NOMO-1 treated with DMSO at 0.1 percent for 48 hours (cell line): ENCODE measurements around the gene RASA3.

ENCODE experiments used
- DNase-seq: peaks from one replicate; lab custom pipeline; 2025; ENCODE audit not compliant: unreplicated experiment; lab: John Stamatoyannopoulos, UW

Gene RASA3

GRCh38 chr13:114010401-114011101 is 121.9 kb downstream of the RASA3 start:
- no peak for DNase-seq

GRCh38 chr13:114009590-114010400 is 122.6 kb downstream of the RASA3 start:
- DNase-seq: no peak

DNA sequence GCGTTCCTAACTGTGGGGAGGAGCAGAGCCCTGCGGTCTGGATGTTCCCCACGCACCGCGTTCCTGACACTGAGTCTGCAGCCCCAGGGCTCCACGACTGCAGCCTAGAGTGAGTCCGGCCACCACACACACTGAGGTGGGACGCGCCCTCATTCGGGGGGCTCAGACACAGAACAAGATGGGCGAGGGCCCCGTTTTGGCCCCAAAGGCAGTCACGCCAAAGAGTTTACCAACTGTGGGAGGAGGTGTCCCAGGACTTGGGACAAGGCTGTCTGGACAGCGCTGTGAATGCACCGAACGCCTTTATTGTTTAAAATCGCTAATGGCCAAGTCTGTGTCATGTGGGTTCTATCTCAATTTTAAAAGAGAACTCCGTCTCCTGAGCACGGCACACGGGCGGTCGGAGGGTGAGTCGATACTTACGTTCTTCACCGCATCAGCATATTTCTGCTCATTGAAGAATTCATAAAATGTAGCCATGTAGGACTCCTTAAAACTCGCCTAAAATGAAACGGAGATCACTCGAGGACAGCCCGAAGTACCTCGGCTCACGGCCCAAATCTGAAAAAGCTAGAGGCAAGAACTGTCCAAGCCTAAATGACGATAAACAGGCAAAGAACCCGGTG is 123.3 kb downstream of the RASA3 start:
- DNase-seq: no peak

GRCh38 chr13:114007566-114007965 is 124.9 kb downstream of the RASA3 start:
- DNase-seq: no peak

GRCh38 chr13:114005206-114005724 is 127.2 kb downstream of the RASA3 start:
- DNase-seq: no peak

DNA sequence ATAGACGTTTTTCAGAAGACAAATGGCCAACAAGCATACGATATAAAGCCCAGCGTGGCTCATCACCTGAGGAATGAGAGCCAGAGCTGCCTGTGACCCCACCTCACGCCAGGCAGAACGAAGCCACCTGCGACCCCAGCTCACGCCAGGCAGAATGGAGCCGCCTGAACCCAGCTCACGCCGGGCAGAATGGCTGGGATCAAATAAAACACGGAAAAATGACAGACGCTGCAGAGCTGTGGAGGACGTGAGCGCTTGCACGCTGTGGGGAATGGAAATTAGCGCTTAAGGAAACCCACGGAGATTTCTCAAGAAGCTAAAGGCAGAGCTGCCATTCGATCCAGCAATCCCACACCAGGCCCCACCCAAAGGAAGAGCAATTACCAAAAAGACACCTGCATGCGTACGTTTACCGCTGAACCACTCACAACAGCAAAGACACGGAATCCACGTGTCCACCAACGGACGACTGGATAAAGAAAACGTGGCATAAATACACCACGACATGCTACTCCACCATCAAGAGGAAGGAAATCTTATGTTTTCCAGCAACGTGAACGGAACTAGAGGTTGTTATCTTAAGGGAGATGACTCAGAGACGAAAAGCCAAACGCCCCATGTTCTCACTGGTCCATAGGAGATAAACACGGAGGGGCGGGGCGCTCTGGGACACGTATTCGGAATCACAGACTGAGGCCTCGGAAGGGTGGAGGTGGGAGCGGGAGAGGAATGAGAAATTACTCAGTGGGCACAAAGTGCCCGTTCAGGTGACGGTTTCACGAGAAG is 127.8 kb downstream of the RASA3 start:
- no peak for DNase-seq

DNA sequence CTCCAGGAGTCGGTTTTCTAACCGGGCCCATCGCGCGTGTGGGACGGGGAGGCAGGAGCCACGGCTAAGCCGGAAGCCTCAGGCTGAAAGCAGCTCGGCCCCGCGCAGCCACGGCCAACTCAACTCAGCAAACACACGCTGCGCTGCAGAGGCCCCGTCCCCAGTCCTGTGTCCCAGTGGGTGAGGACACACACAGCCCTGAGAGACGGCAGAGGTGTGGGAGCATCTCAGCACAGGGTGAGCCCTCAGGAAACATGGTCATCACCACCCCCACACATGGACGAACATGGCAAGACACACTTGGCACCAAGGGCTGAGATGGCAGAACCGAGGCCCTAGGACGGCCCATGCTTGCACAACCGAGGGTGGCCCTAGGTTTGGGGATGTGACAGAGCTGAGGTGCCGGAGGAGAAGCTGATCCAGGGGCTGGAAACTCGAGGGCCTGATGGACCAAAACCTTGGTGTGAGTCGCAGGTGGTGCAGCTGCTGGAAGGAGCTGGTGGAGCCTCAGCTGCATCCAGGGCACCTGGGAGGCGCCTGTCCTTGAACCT is 129.6 kb downstream of the RASA3 start:
- no peak for DNase-seq

- DNase-seq: no peak
Observed at GRCh38 chr13:114002009-114002544, 130.3 kb downstream of the RASA3 start.

DNA sequence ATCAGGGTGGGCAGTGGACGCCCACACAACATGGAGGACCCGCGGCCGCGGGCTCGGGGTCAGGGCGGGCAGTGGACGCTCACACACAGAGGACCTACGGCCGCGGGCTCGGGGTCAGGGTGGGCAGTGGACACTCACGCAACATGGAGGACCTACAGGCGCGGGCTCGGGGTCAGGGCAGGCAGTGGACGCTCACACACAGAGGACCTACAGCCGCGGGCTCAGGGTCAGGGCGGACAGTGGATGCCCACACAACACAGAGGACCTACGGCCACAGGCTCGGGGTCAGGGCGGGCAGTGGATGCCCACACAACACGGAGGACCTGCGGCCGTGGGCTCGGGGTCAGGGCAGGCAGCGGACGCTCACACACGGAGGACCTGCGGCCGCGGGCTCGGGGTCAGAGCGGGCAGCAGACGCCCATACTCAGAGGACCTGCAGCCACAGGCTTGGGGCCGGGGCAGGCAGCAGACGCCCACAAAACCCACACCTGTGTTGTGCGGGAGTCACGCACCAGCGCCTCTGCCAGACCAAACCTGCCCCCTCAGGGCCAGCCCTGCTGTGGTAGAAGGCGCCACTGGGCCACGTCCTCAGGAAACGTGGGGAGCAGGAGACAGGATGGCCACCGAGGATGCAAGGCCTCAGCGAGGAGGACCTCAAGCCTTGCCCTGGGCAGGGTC is 131.0 kb downstream of the RASA3 start:
- DNase-seq: no peak

DNA sequence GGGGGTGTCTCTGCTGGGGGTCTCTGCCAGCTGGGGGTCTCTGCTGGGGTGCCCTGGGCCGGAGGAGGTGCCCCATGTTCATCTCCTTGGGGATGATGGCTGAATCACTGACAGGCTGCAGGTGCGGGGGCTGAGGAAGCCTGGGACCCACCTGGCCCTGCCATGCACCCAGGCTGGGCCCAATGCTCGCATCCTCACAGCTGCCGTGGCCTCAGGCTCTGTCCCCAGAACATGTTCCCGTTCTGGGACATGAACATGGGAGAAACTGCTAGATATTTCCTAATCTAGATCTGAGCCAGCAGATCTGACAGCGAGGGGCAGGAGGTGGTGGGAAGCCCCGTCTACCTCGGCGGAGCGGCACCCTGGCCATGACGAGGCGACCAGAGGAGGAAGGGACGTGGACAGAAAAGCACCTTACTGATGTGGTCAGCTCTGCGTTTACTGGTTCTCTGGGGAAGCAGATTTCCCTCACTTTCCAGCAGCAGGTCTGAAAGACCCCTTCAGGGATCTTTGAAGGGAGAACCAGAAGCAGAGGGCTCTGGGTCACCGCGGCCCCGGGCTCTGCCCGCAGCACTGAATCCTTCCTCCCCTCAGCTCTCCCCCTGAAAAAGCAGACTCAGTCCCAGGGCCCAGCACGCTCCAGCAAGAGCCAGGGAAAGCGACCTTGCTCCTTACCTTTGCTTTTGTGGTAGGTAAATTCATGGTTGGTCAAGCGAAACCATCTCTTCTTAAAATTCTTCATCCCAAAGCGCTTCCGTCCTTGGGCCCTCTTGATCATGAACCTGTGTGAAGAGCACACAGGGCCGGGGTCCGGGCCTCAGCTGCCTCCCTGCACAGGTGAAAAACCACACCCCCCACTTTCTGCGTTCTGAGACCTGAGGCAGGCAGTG is 132.0 kb downstream of the RASA3 start:
- DNase-seq: no peak

DNA sequence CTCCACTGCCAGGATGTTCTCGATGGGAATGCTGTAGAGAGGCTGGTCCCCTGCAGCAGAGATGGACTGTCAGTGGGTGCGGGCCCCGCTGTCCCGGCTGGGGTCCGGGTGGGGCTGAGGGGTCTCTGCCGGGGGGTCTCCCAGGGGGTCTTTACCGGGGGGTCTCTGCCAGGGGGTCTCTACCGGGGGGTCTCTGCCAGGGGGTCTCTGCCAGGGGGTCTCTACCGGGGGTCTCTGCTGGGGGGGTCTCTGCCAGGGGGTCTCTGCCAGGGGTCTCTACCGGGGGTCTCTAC is 132.9 kb downstream of the RASA3 start:
- DNase-seq: no peak

GRCh38 chr13:113998781-113999617 is 133.4 kb downstream of the RASA3 start:
- no peak for DNase-seq

- DNase-seq: no peak
Observed at GRCh38 chr13:113997845-113998751, 134.3 kb downstream of the RASA3 start.

DNA sequence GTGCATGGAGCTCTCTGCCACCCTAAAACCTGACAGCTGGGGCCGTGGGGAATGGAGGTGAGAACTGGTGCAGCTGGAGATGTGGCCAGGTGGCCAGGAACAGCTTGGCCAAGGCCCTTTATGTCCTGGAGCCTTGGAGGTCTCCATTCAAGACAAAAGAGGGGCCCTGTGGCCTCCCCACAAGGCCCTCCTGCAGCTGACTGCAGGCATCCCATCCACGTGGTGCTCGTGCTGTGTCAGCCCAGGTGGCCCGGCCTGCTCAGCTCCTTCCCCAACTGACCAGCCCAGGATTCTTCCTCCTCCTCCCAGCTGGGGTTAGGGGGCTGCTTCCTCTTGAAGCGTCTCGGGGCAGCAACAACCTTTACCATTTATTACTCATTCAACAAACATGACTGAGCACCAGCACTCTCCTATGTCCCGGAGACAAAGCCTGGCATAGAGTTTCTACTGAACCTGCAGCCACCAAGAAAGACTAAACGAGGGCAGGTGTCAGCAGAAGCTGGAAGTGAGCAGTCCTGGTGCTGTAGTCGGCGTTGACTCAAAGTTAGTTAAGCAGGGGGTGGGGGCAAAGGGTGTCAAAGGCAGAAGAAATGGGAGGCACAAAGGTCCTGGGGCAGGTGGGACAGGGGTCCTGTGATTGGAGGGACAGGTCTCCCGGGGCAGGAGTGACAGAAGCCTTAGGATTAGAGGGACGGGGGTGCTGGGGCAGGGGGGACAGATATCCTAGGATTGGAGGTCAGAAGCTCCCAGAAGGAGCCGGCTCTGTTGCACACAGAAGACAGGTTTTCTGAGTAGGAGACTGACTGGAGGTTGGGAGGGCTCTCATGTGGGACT is 135.3 kb downstream of the RASA3 start:
- DNase-seq: no peak

DNA sequence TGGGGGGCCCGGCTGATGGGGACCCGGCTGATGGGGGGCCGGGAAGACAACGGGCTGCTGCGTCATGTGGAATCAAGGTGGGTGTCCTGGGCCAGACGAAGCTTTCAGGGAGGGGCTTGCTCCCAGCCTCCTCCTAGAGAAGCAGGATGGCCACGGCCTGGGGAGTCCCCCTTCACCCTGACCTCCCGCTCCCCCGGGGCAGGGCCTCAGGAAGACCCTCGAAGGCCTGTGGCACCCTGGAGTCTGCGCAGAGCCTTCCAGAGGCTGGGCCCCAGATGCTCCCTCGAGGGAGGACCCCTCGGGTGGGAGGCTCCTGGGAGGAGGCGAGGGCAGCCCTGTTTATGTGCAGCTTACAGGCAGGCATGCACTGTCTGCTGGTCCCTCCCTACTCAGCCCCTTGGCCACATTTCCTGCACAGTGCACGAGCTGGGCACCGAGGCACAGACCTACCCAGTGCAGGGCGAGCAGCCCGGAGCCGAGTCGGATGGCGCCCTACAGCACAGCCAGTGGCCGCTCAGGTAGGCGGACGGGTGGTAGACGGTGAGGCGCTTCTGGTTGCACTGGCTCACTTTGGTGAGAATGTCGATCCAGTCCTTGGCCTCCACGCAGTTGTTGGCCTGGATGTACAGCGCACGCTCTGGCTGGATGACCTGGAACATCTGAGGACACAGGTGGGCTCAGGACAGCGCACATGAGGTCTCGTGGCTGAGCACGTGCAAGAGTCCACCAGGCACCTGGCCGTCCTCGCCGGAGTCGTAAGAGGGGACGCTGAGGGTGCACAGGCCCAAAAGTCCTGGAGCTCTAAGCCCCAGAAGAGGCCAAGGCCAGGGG is 136.1 kb downstream of the RASA3 start:
- no peak for DNase-seq
